Activated T-helper 1 cell treated with anti-CD3 and anti-CD28 coated beads, Interleukin-2, amount 50 U/mL, for 16 hours (primary cell): ENCODE results near the gene TYW5.

Source experiments
- DNase-seq, 2 donors: peaks; one replicate each; pipeline ENCODE4 v3.0.0-alpha.2; 2020; ENCODE audit warnings: low read depth in 1 of 2, low spot score in 1 of 2

TYW5 gene, protein sequence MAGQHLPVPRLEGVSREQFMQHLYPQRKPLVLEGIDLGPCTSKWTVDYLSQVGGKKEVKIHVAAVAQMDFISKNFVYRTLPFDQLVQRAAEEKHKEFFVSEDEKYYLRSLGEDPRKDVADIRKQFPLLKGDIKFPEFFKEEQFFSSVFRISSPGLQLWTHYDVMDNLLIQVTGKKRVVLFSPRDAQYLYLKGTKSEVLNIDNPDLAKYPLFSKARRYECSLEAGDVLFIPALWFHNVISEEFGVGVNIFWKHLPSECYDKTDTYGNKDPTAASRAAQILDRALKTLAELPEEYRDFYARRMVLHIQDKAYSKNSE

DNA sequence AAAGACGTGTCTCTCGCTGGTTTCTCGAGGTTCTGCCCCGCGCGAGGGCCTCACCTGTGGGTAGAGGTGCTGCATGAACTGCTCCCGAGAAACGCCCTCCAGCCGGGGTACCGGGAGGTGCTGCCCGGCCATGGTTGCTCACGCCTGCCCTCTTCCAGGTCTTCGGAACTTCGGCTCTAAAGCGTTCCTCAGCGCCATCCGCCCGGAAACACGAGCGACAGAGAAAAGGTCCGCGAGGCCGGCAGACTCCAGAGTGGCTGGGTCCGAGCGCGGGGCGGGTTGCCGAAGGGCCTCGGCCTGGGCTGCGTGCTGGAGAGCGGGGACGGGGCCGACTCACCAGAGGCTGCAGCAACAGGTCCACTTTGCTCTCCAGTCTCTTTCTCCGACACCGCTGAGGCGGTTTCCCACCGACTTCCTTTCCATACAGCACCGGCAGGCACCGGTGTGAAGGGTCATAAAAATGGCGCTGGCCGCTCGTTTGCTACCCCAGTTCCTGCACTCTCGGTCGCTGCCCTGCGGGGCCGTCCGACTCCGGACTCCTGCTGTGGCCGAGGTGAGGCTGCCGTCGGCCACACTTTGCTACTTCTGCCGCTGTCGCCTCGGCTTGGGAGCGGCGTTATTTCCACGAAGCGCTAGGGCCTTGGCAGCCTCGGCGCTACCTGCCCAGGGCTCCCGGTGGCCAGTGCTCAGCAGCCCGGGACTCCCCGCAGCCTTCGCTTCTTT lies at the start of gene TYW5, which contains the start of gene MAIP1:
TYW5 (minus strand) TSS at position 153 of the 723 bp plus-strand sequence; CDS start at position 132, 21 bp downstream.
MAIP1 (plus strand) TSS at position 244 of the 723 bp plus-strand sequence; CDS start at position 461, 217 bp downstream.
- DNase-seq: peak; percentile 64

DNA sequence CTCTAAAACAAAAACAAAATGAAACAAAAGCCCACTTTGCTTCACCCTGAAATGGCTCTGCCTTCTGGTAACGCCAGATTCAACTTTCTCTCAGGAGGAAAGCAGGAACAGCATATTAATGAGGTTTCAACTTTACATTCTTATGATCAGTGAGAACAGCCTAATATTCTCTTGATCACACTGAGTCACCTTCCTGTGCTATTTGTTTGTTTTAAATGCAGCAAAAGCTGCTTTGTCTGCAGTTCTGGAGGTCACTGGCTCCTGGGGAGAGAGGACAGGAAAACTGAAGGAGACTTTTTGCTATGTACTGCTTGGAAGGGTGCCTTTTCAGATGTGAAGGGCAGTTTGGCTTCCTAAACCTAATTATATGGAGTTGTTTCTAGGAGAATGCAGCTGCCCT lies 48.2 kb upstream of the TYW5 start:
- DNase-seq: no peak

DNA sequence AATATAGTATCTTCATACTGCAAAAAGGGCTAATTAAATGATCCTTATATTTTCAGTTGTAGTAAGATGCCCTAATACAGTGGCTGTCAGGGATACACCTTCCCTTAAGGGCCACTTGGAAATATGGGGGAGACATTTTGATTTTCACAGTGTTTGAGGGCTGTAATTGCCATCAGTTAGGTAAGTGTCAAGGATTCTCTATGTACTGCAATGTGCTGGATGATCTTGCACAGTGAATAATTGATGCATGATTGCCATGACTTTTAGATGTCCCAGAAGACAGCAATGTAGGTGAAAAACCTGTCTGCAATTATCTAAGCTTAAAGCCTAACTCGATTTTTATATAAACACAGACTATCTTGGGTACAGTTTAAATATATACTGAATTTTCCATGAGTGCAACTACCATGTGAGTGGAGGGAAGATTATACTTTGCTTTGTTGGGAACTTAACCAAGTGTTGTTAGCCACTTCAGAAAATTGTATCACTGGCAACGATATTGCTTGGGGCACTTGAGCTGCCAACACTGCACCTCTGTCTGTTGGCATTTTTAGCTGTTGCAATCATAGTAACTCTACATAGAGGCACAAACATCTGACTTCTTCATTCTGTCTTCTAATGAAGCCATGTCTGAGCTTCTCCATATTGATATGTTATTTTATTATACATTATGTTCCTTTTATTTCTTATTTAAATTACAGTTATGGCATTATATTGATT lies 45.3 kb upstream of the TYW5 start:
- no peak for DNase-seq

DNA sequence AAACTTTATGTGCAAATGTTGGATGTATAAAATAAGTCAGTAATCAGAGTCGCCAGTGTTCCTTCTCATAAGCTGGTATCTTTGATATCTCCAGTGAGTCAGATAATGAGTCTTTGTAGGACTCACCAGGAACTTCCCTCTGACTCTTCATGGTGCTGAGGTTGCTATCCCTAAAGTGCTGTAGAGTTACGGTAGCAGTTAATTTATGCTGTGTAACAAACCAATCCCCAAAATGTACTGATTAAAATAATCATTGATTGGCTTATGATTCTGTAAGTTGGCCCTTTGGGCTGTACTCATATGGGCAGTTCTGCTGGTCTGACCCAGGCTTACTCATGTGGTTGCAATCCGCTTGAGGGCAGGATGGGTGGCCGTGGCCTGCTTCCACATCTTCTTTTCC lies 43.9 kb upstream of the TYW5 start:
- DNase-seq: no peak

DNA sequence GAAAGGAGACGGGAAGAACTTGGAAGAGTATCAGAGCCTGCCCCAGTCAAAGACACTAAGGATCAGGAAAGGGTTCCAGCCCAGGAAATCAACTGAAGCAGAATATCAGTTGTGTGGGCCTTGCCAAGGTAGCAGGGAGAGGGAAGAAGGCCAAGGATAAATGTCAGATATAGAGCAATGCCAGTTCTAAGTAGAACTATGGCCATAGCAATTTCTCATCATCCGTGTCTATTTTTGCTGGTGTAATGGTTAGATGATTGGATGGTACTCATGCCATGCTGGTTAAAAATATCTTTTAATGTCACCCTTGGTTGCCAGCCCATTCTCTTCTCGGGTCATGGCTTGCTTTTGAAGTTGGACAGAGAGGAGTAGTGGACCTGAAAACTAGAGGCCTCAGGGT lies 42.0 kb upstream of the TYW5 start:
- no peak for DNase-seq

DNA sequence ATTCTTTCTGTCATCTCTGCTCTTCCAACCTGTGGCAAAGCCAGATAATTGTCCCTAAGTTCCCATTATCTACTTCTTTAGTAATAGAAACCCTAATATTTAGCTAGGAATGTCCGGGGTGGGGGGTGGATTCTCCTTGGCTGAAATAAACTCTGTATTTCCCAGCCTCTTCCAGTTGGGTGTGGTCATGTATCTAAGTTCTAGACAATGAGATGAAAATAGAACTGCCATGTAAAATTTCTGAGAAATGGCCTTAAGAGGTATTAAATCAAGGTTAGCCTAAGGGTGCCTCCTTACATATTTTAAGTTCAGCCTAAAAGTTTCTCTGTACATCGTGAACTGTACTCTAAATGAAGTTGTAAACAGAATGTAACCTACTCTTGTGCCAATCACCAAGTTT lies 39.6 kb upstream of the TYW5 start:
- no peak for DNase-seq

DNA sequence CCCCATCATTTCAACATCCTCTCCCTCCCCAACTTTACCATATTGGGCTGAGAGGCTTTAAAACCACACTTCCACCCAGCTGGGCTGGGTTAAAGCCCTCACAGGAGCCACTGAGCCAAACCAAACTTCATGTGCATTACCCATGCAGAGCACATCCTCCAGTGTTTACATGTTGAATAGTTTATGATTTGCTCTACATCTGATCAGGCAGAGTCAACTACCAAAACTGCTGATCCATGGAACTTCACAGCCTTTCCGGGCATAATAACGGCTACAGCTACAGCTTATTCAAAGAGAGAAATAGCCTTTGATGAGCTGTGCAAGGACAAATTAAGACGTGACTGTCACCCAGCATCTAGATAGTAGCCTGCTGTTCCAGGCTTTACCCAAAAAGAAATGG lies 39.1 kb upstream of the TYW5 start:
- no peak for DNase-seq

DNA sequence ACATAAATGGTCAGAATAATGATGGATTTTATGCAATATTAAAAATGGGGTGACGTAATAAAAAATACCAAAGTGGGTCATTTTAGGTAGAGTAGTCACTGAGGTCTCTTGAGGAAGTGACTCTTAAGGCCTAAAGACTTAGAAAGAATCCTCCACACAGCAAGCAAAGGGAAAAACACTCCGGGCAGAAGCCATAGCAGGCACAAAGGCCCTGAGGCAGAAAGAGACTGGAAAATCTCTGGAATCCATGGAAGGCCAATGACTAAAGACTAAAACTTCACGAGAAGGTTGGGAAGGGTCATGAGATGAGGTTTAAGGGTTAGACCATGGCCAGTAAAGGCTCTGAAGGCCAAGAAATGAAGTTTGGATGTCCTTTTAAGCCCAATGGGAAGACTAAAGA lies 37.0 kb upstream of the TYW5 start:
- DNase-seq: no peak

DNA sequence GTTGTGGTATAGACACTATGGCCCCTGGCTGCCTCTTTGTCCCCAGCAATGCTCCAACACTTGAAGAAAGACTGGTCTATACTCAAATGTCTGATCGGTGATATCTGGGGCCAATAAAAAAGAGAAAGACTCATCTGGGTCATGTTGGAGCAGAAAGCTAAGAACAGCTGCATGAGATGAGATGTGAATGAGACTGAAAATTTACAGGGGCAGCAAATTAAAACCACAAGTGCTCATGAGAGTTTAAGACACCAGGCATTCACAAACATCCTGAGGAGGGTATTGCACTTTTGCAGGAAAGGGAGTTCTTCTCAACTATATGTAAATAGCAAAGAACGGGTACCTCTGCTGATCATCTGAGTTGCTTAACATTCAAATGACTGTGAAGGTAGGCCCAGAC lies 36.4 kb upstream of the TYW5 start:
- no peak for DNase-seq

DNA sequence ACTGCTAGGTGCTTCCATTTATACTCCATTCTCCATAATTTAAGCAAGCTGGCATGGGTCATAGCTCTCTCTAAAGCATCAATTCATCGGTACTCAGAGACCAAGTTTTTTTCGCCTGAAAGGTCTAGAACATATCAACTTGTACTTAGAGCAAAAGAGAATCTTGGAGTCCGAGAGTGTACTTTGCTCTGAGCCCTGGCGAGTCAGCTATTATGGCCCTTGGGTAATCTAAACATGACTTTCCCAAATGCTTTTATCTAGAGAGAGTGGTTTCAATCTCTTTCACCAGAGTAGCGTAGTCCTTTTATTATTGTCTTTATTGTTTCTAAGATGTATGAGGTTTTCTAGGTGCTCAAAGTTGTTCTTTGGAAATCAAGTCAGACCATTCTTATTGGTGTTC lies 34.5 kb upstream of the TYW5 start:
- DNase-seq: no peak

DNA sequence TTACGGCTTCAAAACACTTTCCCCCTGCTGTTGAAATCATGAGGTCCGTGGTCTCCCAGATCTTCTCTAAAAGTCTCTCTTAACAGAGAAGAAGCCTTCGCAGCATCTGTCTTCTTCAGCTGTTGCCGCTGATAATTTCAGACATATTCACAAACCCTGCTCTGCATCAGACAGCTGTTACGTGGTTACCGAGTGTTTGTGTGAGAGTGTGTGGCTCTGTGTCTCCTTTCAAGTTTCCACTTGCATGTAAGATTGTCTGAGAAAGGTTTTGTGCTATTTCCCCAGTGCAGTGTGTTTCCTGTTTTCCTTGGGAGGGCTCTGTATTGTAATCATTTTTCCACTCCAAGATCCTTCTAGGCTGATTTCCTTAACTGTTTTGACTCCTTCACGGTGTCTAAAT lies 32.9 kb upstream of the TYW5 start:
- no peak for DNase-seq

DNA sequence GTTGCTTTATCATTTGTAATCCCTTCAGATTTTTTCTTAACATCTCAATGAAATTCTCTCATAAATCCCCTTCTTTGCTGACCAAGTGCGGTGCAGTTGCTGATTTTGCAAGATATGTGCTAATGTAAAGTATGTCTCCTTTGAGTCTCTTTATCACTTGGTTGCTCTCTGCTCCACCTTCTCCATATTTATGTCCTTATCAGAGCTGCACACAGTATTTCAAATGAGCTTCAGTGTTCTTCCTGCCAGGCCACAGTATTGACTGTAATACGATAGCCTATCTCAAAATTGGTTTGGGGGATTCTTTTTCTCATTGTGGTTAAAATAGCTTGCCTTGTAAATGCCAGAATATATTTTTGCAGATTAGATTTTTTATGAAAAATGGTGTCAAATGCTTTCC lies 32.3 kb upstream of the TYW5 start:
- DNase-seq: no peak

DNA sequence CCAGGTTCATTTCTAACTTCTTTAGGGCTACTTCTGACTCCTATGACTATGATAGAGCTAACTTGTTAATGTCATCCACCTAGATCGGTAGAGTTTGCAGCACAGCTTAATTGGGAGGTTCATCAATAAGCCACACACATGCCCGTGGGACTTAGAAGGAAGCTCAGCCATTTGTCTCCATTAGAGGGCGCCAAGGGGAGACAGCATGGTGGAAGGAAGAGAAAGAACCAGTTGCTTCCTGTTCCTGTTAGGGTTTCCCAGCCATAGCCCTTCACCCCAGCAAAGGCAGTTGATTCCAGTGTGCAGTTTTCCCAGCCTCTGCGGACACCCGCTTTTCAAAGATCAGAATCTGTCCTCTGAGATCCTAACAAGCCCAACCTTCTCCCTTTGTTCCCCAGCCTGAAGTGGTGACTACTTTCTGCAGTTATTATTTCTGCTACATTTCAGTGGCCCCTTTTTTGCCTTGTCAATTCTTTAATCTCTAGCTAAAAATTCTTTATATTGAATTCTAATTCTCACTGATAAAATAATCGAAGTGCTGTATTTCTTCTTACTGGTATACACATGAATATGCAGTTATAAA lies 30.4 kb upstream of the TYW5 start:
- no peak for DNase-seq

DNA sequence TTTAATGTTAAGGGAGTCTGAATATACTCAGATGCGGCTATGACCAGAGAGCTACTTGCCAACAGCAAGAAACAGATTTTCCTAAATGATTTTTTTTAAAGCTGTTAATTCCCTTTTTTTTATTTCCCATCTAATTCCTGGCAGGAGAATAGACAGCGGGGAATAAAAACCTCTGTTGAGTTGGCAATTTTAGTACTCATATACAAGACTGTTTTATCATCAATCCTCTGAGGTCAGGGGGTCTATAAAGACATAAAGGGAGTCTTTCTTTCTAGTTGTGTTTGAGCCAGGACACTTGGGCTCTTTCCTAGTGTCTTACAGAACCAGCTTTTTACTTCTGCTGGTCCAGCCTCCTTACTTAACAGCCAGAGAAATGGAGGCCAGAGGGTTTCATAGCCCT lies 29.5 kb upstream of the TYW5 start:
- DNase-seq: no peak

DNA sequence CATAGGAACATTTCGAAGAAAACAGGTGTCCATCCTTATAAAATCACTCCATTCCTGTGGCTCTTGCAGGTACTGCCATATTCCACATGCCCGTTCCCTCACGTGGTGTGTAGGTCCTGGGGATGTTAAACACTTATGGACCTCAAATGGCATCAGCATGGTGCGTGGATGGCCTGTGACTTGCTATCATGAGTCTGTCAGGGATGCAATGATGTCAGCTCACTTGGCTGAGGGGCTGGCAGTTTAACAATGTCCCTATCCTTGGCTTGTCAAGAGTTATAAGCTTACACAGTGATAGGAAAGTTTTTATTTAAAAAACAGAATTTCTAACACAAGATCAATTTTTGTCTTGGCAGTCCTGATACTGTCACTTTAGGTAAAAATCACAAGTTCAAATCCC lies 28.9 kb upstream of the TYW5 start:
- no peak for DNase-seq

DNA sequence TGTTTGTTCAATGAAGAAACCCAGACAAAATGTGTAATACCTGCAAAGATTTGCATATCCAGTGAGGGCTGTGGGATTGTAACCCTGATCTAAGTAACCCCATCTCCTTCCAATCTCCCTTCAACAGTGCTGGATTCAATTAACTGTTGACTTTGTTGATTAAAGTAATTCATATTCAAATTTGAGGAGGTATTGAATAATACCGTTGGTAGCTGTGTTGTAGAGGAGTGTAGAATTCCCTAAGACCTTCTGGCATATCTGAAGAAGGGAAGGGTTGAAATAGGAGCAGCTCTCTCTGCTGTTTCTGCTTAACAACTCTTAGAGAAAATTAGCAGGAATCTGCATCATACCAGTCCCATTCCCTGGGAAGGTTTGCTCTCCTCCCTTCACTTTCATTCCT lies 28.2 kb upstream of the TYW5 start:
- DNase-seq: no peak

DNA sequence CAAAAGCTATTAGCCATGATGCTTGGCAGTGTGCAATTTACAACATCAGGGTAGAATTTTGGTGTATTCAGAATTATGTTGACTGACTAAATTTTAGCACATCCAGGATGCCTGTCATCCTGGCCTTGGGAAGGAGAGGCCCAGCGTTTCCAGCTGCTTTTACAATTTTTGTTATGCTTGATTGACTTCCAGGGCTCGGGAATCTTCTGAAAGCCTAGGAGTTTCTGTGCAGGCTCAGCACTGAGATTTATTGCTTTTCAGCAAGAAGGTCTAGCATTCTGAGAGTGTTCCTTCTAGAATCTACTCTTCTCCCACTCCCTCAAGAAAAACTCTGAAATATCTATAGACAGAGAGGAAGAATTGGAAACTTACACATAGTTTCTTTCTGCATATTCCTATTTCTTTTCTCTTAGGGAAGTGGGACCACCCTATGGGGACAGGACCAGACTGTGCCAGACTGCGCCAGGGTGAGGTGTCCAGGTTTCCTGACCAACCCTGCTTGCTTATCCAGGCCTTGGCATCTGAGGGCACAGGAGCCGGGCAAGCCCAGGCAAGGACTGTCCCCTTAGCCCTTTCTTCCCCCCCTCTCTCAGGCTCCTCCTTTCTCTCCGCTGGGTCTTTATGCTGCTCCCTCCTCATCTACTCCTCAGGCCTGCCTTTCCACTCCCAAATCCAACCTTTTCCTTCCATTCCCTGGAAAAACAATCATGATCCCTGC lies 27.0 kb upstream of the TYW5 start:
- DNase-seq: no peak

DNA sequence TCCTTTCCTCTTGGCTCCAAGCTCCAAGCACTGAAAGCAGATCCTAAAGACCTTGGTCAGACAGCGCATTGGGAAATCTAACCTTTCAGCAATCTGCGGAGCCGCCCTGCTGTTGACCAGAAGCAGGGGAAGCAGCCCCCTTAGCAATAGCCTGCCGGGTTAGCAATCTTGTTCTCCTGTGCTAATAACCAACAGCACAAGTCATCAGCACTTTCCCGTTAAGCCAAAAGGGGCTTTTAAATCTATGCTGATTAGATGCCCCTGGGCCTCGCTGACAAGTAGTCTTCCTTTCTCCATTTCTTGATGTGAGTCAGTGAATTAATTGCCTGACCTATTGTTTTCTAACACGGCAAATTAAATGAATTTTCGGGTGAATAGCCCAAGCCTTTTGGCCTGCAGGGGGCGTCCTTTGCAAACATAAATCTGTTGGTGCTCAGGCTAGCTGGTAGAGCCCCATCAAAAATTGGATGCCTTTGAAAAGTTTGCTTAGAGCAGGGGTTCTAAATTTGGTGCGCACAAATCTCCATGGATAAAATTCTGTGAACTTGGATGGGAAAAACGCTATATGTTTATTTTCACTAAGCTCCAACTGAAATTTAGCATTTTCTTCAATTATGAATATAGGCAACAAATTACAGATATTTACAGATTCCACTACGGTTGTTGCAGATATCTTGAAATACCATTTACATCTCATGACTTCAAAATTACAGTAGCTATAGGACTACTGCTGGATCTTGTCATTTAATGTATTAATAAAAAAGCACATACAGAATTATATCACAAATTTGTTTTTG lies 24.7 kb upstream of the TYW5 start:
- DNase-seq: peak; percentile 66 to 83

DNA sequence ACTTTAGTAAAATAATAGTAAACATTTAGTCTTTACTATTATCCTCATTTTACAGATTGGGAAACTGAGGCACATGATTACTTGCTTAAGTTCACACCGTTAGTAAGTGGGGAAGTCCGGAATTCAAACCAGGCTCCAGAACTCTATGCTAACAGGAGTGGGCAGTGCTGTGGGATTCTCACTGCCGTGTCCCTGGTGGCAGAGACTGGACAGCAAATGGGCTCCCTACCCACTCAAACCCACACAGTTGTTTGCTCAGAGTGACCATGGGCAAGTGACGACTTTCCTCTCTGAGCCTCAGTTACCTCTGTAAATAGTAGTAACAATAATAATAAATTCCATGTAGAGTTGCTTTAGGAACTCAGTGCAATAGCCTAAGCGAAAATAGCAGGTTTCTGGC lies 24.1 kb upstream of the TYW5 start:
- no peak for DNase-seq

DNA sequence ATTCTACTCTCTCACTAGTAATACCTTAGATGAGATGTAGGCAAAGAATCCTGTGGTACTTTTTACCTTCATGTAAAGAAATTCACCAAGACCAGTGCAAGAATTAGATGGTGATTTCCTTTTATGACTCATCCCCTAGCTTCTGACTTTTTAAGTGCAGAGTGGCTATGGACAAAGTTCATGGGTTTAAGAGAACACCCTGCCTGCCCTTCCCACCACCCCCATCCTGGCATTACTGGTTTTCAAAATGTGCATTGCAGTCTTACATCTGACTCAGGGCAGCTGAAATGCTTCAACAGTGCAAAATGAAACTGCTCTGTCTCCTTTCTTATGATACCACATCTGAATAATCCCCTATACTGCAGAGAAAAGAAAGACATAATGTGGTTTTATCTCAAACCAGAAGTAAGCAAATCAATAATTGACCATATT lies 22.7 kb upstream of the TYW5 start:
- no peak for DNase-seq
